IMR-90 (cell line): ENCODE data around the gene SLC2A2. TPM values are rescaled to one million over a fixed set of nuclear protein-coding genes. Genes with fewer than 3 reads are reported as not detected.

Experiments used
- ATAC-seq: fragments of 200-7000 bp; cut with Tn5 transposase; 2 replicates; pipeline ENCODE4 v1.9.1; 2020; ENCODE audit warnings: low read depth, mild to moderate bottlenecking, moderate library complexity
- BruUV-seq: library from RNA; stranded (reverse); fragments of 400-500 nt; replicated peaks from 2 replicates; lab custom pipeline; 2021; lab: Mats Ljungman, UMichigan
- CTCF ChIA-PET: fragments of 300-600 bp; formaldehyde crosslinking; extraction: SDS; loops from one replicate; lab custom pipeline; 2021; ENCODE audit warnings: antibody characterized with exemption; lab: Yijun Ruan, JAX
- POLR2A ChIA-PET: fragments of 300-600 bp; sonication (Branson Sonifier 250); formaldehyde crosslinking; loops from one replicate; lab custom pipeline; 2022; ENCODE audit warnings: antibody characterized with exemption; ENCODE audit not compliant: unreplicated experiment; lab: Charles Lee
- DNase-seq: peaks from one replicate; pipeline ENCODE4 v3.0.0; 2013
- H2AFZ ChIP-seq: replicated peaks from 2 replicates; pipeline ENCODE3; 2013; ENCODE audit warnings: low read length, mild to moderate bottlenecking; ENCODE audit not compliant: poor library complexity
- H2AK5ac ChIP-seq: 2 replicates; pipeline ENCODE4 v1.6.1; 2013; ENCODE audit warnings: low read depth, low read length, inconsistent platforms
- H2AK9ac ChIP-seq: replicated peaks from 2 replicates; pipeline ENCODE3; 2013; ENCODE audit warnings: mild to moderate bottlenecking, low read depth, low read length, moderate library complexity; ENCODE audit not compliant: poor library complexity
- H2BK120ac ChIP-seq: 2 replicates; pipeline ENCODE4 v1.6.1; 2013; ENCODE audit warnings: low read depth, low read length, inconsistent platforms
- H2BK15ac ChIP-seq: 3 replicates; pipeline ENCODE4 v1.6.1; 2013; ENCODE audit warnings: low read depth, low read length, inconsistent platforms
- H2BK20ac ChIP-seq: 2 replicates; pipeline ENCODE4 v1.6.1; 2013; ENCODE audit warnings: low read depth, mild to moderate bottlenecking, inconsistent platforms, low read length, moderate library complexity
- H2BK5ac ChIP-seq: 2 replicates; pipeline ENCODE4 v1.6.1; 2013; ENCODE audit warnings: mild to moderate bottlenecking, low read depth, low read length, inconsistent platforms; ENCODE audit not compliant: poor library complexity, severe bottlenecking
- H3K14ac ChIP-seq: replicated peaks from 2 replicates; pipeline ENCODE4 v1.6.1; 2013; ENCODE audit warnings: low read depth, low read length, inconsistent platforms
- H3K18ac ChIP-seq: 2 replicates; pipeline ENCODE4 v1.6.1; 2013; ENCODE audit warnings: low read depth, low read length, control low read depth
- H3K23ac ChIP-seq: 2 replicates; pipeline ENCODE4 v1.6.1; 2013; ENCODE audit warnings: low read depth, low read length, inconsistent platforms
- H3K27ac ChIP-seq: 2 replicates; pipeline ENCODE4 v1.5.1; 2013; ENCODE audit warnings: mild to moderate bottlenecking, control low read depth, low read length; ENCODE audit not compliant: insufficient read depth
- H3K27me3 ChIP-seq: 2 replicates; pipeline ENCODE4 v1.6.1; 2013; ENCODE audit warnings: low read length; ENCODE audit not compliant: control insufficient read depth, insufficient read depth
- H3K36me3 ChIP-seq: 2 replicates; pipeline ENCODE4 v1.6.1; 2013; ENCODE audit warnings: low read length, mixed read lengths; ENCODE audit not compliant: control insufficient read depth, insufficient read depth
- H3K4ac ChIP-seq: 2 replicates; pipeline ENCODE4 v1.6.1; 2013; ENCODE audit warnings: low read depth, low read length, inconsistent platforms
- H3K4me1 ChIP-seq: 2 replicates; pipeline ENCODE4 v1.6.1; 2013; ENCODE audit warnings: low read length, mixed read lengths; ENCODE audit not compliant: control insufficient read depth, insufficient read depth
- H3K4me2 ChIP-seq: 2 replicates; pipeline ENCODE4 v1.6.1; 2013; ENCODE audit warnings: low read depth, mild to moderate bottlenecking, control low read depth, low read length, moderate library complexity
- H3K4me3 ChIP-seq: 2 replicates; pipeline ENCODE4 v1.5.1; 2013; ENCODE audit warnings: low read depth, mild to moderate bottlenecking, control low read depth, low read length, moderate library complexity; ENCODE audit not compliant: insufficient read depth
- H3K56ac ChIP-seq: 2 replicates; pipeline ENCODE4 v1.6.1; 2013; ENCODE audit warnings: low read length, inconsistent platforms; ENCODE audit not compliant: insufficient read depth; ENCODE audit errors: extremely low read depth
- H3K79me1 ChIP-seq, 2 experiments: 2 replicates each; pipeline ENCODE4 v1.6.1; 2013; ENCODE audit warnings: low read length in 2 of 2, inconsistent platforms in 1 of 2, low read depth in 1 of 2
- H3K9ac ChIP-seq: 2 replicates; pipeline ENCODE4 v1.6.1; 2013; ENCODE audit warnings: low read depth, low read length, control low read depth
- H3K9me1 ChIP-seq: 2 replicates; pipeline ENCODE4 v1.6.1; 2013; ENCODE audit warnings: low read length, inconsistent platforms; ENCODE audit not compliant: insufficient read depth
- H3K9me3 ChIP-seq: 2 replicates; pipeline ENCODE4 v1.6.1; 2013; ENCODE audit warnings: low read length; ENCODE audit not compliant: control insufficient read depth, insufficient read depth
- H4K20me1 ChIP-seq: 2 replicates; pipeline ENCODE4 v1.6.1; 2013; ENCODE audit warnings: low read length, inconsistent platforms; ENCODE audit not compliant: insufficient read depth
- H4K5ac ChIP-seq: 2 replicates; pipeline ENCODE4 v1.6.1; 2013; ENCODE audit warnings: mild to moderate bottlenecking, low read depth, low read length, control low read depth
- H4K8ac ChIP-seq, 2 experiments: 2 replicates each; pipeline ENCODE4 v1.6.1; 2013; ENCODE audit warnings: low read depth in 2 of 2, low read length in 2 of 2, control low read depth in 1 of 2, inconsistent platforms in 1 of 2
- H4K91ac ChIP-seq: 2 replicates; pipeline ENCODE4 v1.6.1; 2013; ENCODE audit warnings: low read depth, low read length, inconsistent platforms; ENCODE audit not compliant: insufficient read depth
- BHLHE40 ChIP-seq: fragments of 150-350 bp; IDR thresholded peaks from 2 replicates; pipeline ENCODE4 v1.6.1; 2016; ENCODE audit warnings: mild to moderate bottlenecking, low read depth, low read length
- CEBPB ChIP-seq: IDR thresholded peaks from 2 replicates; pipeline ENCODE4 v1.6.1; 2012; ENCODE audit warnings: low read depth, low read length, improper control_type of control experiment
- FOS ChIP-seq: fragments of 150-350 bp; IDR thresholded peaks from 2 replicates; pipeline ENCODE4 v1.6.1; 2016; ENCODE audit warnings: low read depth, low read length
- MAZ ChIP-seq: IDR thresholded peaks from 2 replicates; pipeline ENCODE4 v1.6.1; 2012; ENCODE audit warnings: low read depth, mild to moderate bottlenecking, low read length, improper control_type of control experiment, moderate library complexity, borderline replicate concordance
- MXI1 ChIP-seq: IDR thresholded peaks from 2 replicates; pipeline ENCODE4 v1.6.1; 2012; ENCODE audit warnings: low read depth, mild to moderate bottlenecking, low read length, moderate library complexity, borderline replicate concordance
- NFE2L2 ChIP-seq: fragments of 150-350 bp; IDR thresholded peaks from 2 replicates; pipeline ENCODE4 v1.6.1; 2016; ENCODE audit warnings: low read depth, mild to moderate bottlenecking, low read length
- RAD21 ChIP-seq: IDR thresholded peaks from 2 replicates; pipeline ENCODE4 v1.6.1; 2012; ENCODE audit warnings: low read length, improper control_type of control experiment
- SMC3 ChIP-seq: fragments of 150-350 bp; IDR thresholded peaks from 2 replicates; pipeline ENCODE4 v1.6.1; 2016; ENCODE audit warnings: low read depth, mild to moderate bottlenecking, antibody characterized with exemption, low read length, moderate library complexity
- dilution Hi-C: fragments of 300-500 bp; cut with HindIII; formaldehyde crosslinking; loops from one replicate; pipeline ENCODE4 v1.14.3; 2018; ENCODE audit warnings: low sequenced_read_pairs; ENCODE audit not compliant: unreplicated experiment
- in situ Hi-C: fragments of 300-500 bp; cut with MboI; formaldehyde crosslinking; loops from 3 replicates; pipeline ENCODE4 v1.14.3; 2019; ENCODE audit warnings: low sequenced_read_pairs, inconsistent platforms, mixed read lengths
- intact Hi-C: fragments of 100-400 bp; cut with micrococcal nuclease; formaldehyde crosslinking; loops from 2 replicates; pipeline ENCODE4 v1.10.0; 2022
- polyA plus RNA-seq, 3 experiments: library from polyadenylated mRNA; depleted of rRNA; stranded (reverse); fragments of >200 nt; gene quantifications; 2 replicates each; pipeline ENCODE4 v1.2.3, GENCODE V29; 2012; ENCODE audit warnings: low replicate concordance in 1 of 3
- total RNA-seq: library from RNA; depleted of rRNA; stranded (reverse); fragments of >200 nt; gene quantifications from 2 replicates; pipeline ENCODE4 v1.2.3, GENCODE V29; 2012
- TF ChIP-seq, protein P1 (sequence below): fragments of 150-350 bp; IDR thresholded peaks from 2 replicates; pipeline ENCODE4 v1.6.1; 2016; ENCODE audit warnings: low read depth, mild to moderate bottlenecking, low read length, moderate library complexity, borderline replicate concordance

SLC2A2 gene
- total and polyA plus RNA-seq, 2 of the 4 experiments (the other 2 are of a cell fraction) = not detected

GRCh38 chr3:171058873-171059603, 32.5 kb upstream of the SLC2A2 start:
- H3K14ac ChIP-seq = no peak overlapping the region
- no TSS peak for BruUV-seq
- no peak overlapping the region for H4K91ac ChIP-seq
- in situ Hi-C loops = no loop called here
- H2BK15ac ChIP-seq = no peak overlapping the region
- H3K56ac ChIP-seq = no peak overlapping the region
- H3K4me3 ChIP-seq = no peak overlapping the region
- intact Hi-C loops = no loop called here
- H2BK5ac ChIP-seq = no peak overlapping the region
- no peak overlapping the region for H4K8ac ChIP-seq
- DNase-seq = no peak
- POLR2A ChIA-PET = no interaction called here
- H3K18ac ChIP-seq = no peak overlapping the region
- no peak overlapping the region for H3K4ac ChIP-seq
- no peaks in the 10 kb centered on the region for H3K27me3 ChIP-seq
- no peak overlapping the region for H3K23ac ChIP-seq
- no peak overlapping the region for H2AK9ac ChIP-seq
- no peaks in the 10 kb centered on the region for H3K9me3 ChIP-seq
- dilution Hi-C loops = no loop called here
- H3K27ac ChIP-seq = no peak overlapping the region
- H3K79me1 ChIP-seq = no peaks in the 10 kb centered on the region
- H2BK120ac ChIP-seq = no peak overlapping the region
- no peak overlapping the region for H3K9ac ChIP-seq
- H4K20me1 ChIP-seq = no peaks in the 10 kb centered on the region
- no peak overlapping the region for H2AFZ ChIP-seq
- CTCF ChIA-PET = no interaction called here
- peaks cover 8% of the 10 kb centered on the region for H3K4me1 ChIP-seq
- H3K9me1 ChIP-seq = peaks cover 5% of the 10 kb centered on the region; the same call in 1 of the 2 replicates
- H3K36me3 ChIP-seq = peaks cover 2% of the 10 kb centered on the region; the same call in 1 of the 2 replicates
- H3K4me2 ChIP-seq = no peak overlapping the region
- no peak for ATAC-seq
- no peak overlapping the region for H2BK20ac ChIP-seq
- H2AK5ac ChIP-seq = no peak overlapping the region
- H4K5ac ChIP-seq = no peak overlapping the region
- no peak for TF ChIP-seq SMC3
- no peak for TF ChIP-seq FOS
- no peak for TF ChIP-seq RAD21
- TF ChIP-seq MXI1 = no peak
- TF ChIP-seq NFE2L2 = no peak
- TF ChIP-seq, protein P1, sequence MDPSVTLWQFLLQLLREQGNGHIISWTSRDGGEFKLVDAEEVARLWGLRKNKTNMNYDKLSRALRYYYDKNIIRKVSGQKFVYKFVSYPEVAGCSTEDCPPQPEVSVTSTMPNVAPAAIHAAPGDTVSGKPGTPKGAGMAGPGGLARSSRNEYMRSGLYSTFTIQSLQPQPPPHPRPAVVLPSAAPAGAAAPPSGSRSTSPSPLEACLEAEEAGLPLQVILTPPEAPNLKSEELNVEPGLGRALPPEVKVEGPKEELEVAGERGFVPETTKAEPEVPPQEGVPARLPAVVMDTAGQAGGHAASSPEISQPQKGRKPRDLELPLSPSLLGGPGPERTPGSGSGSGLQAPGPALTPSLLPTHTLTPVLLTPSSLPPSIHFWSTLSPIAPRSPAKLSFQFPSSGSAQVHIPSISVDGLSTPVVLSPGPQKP = no peak
- no peak for TF ChIP-seq CEBPB
- TF ChIP-seq BHLHE40 = no peak
- no peak for TF ChIP-seq MAZ
